ENCODE results near the gene ZP4.

ZP4 gene
- long read RNA-seq, donor 1, result 0 reads
- long read RNA-seq, donor 2, result 0 reads
- long read RNA-seq, donor 3, result 0 reads
- long read RNA-seq, donor 4, result 0 reads
- long read RNA-seq, donor 5, result 0 reads
- long read RNA-seq, donor 6, result 0 reads
- long read RNA-seq, donor 7, result 0 reads
- long read RNA-seq, donor 8, result 0 reads

- DNase-seq, result no peak
Observed at GRCh38 chr1:237890822-237891221, at the start of gene ZP4. ZP4 (minus strand) TSS chr1:237890922; CDS start chr1:237890635, 287 bp downstream.

GRCh38 chr1:237938553-237938952 lies 47.8 kb upstream of the ZP4 start:
- no peak for DNase-seq

GRCh38 chr1:237938068-237938467 lies 47.3 kb upstream of the ZP4 start:
- no peak for DNase-seq

GRCh38 chr1:237932816-237933215 lies 42.1 kb upstream of the ZP4 start:
- no peak for DNase-seq

- DNase-seq, result no peak
Observed at GRCh38 chr1:237931581-237931980, 40.9 kb upstream of the ZP4 start.

GRCh38 chr1:237927198-237927597 lies 36.5 kb upstream of the ZP4 start:
- no peak for DNase-seq

GRCh38 chr1:237921306-237921705 lies 30.6 kb upstream of the ZP4 start:
- no peak for DNase-seq

GRCh38 chr1:237913345-237913744 lies 22.6 kb upstream of the ZP4 start:
- no peak for DNase-seq

- no peak for DNase-seq
Observed at GRCh38 chr1:237911911-237912310, 21.2 kb upstream of the ZP4 start.

GRCh38 chr1:237910834-237911233 lies 20.1 kb upstream of the ZP4 start:
- DNase-seq, result no peak

- DNase-seq, result no peak
Observed at GRCh38 chr1:237903961-237904360, 13.2 kb upstream of the ZP4 start.

GRCh38 chr1:237902960-237903743 lies 12.4 kb upstream of the ZP4 start:
- DNase-seq, result no peak

GRCh38 chr1:237901299-237901934 lies 10.7 kb upstream of the ZP4 start:
- no peak for DNase-seq

- no peak for DNase-seq
Observed at GRCh38 chr1:237895630-237896029, 4.9 kb upstream of the ZP4 start.

GRCh38 chr1:237894131-237894530 lies 3.4 kb upstream of the ZP4 start:
- DNase-seq, result no peak

GRCh38 chr1:237891979-237892378 lies 1.3 kb upstream of the ZP4 start:
- DNase-seq, result no peak

- DNase-seq, result no peak
Observed at GRCh38 chr1:237891266-237891665, 544 bp upstream of the ZP4 start.

GRCh38 chr1:237890416-237890815 lies 306 bp downstream of the ZP4 start:
- DNase-seq, result no peak

GRCh38 chr1:237888143-237888542 lies 2.6 kb downstream of the ZP4 start:
- no peak for DNase-seq

- no peak for DNase-seq
Observed at GRCh38 chr1:237887542-237887941, 3.2 kb downstream of the ZP4 start.

GRCh38 chr1:237884237-237884636 lies 6.5 kb downstream of the ZP4 start:
- DNase-seq, result no peak

GRCh38 chr1:237879195-237879594 lies 11.5 kb downstream of the ZP4 start:
- DNase-seq, result no peak

GRCh38 chr1:237878406-237878805 lies 12.3 kb downstream of the ZP4 start:
- DNase-seq, result no peak

- DNase-seq, result no peak
Observed at GRCh38 chr1:237877631-237878030, 13.1 kb downstream of the ZP4 start.
